Fibroblast of villous mesenchyme (primary cell): Measurements from ENCODE around the gene GAD1. TPM values are rescaled to one million over a fixed set of nuclear protein-coding genes. Genes with fewer than 3 reads are reported as not detected.

ENCODE experiments used
- DNase-seq: peaks from one replicate; pipeline ENCODE4 v3.0.0-alpha.2; 2010; ENCODE audit warnings: low read depth
- H3K4me3 ChIP-seq: 2 replicates; pipeline ENCODE4 v1.5.1; 2011; ENCODE audit warnings: low read depth, mild to moderate bottlenecking, low read length
- total RNA-seq: library from RNA; depleted of rRNA; stranded (reverse); fragments of >200 nt; gene quantifications from 2 replicates; pipeline ENCODE4 v1.2.3, GENCODE V29; 2012
- TF ChIP-seq, protein P1 (sequence below): IDR thresholded peaks from 2 replicates; pipeline ENCODE4 v1.5.1; 2012; ENCODE audit warnings: low read depth, mild to moderate bottlenecking, low read length; ENCODE audit not compliant: insufficient read depth

GAD1 gene
- total RNA-seq, 1 donor = not detected

- TF ChIP-seq, protein P1, sequence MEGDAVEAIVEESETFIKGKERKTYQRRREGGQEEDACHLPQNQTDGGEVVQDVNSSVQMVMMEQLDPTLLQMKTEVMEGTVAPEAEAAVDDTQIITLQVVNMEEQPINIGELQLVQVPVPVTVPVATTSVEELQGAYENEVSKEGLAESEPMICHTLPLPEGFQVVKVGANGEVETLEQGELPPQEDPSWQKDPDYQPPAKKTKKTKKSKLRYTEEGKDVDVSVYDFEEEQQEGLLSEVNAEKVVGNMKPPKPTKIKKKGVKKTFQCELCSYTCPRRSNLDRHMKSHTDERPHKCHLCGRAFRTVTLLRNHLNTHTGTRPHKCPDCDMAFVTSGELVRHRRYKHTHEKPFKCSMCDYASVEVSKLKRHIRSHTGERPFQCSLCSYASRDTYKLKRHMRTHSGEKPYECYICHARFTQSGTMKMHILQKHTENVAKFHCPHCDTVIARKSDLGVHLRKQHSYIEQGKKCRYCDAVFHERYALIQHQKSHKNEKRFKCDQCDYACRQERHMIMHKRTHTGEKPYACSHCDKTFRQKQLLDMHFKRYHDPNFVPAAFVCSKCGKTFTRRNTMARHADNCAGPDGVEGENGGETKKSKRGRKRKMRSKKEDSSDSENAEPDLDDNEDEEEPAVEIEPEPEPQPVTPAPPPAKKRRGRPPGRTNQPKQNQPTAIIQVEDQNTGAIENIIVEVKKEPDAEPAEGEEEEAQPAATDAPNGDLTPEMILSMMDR = no peak
- H3K4me3 ChIP-seq = no peak overlapping the region
- no peak for DNase-seq
Observed at GRCh38 chr2:170822290-170823087, 5.8 kb downstream of the GAD1 start.

DNA sequence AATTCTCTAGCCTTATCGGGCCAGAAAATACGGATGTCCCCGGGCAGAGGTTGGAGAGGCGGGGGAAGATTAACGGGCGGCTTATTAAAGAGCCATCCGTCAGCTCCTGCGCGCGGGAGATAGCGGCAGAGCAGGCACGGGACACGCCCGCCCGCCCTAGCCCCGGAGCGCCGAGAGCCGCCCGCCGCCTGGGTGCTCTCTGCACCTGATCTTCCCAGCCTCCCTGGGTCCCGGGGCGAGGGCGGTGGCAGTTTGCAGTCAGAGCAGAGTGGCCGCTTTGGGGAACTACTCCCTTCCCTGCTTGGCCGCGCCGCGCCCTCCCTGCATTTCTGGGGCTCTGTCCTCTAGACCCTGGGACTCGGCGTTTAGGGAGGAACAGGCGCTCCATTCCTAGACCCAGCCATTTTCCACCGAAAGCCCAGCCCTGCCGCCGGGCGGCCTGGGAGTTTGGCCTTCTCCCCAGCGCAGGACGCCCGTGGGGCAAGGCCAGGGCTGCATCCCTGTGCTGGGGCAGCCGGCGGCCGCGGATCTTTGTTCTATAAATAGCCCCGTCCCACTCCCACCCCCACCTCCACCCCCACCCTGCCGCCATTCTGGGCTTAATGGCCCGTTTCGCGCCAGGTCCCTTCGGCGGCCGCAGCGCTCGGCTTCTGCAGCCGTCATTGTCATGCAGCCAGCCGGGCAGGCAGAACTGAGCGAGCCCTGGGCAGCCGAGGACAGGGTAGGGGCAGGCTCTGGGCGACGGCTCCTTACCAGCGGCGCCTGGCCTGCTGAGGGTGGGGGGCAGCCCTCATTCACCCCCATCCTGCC is 6.6 kb downstream of the GAD1 start:
- no peak overlapping the region for H3K4me3 ChIP-seq
- DNase-seq = no peak
- TF ChIP-seq, protein P1 = no peak

DNA sequence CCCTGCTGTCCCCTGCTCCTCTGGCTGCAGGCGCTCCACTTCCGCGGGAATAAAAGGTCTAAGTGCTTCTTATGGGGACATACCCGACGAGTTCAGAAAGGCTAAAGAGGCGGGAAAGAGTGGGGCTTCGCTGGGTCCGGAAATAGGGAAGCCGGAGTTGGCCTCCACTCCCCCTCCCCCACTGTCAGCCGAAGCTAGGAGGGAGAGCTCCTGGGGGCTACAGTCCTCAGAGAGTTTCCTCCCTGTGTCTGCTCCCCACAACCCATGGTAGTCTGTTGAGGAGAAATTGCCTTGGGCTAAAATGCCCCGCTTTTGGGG is 7.2 kb downstream of the GAD1 start:
- TF ChIP-seq, protein P1 = no peak
- no peak for DNase-seq
- H3K4me3 ChIP-seq = no peak overlapping the region

DNA sequence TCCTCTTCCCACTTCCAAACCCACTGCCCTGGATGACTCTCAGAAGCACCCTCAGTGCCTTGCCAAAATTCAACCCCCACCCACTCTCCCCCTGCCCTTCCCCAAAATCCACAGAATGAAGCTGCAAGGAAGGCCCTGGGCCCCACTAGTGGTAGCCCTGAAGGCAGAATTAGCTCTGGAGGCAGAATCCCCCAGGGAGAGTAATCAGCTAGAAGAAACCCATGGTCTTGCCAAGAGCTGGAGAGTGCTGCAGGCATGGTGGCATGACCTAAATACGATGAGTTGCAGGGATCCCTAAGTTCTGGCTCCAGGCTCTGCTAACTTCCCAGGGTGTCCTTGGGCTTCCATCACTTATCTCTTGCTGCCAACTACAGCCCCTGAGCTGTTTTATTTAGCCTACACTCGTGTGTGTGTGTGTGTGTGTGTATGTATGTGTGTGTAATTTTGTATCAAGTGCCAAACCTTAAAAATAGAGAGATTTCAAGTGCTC is 7.9 kb downstream of the GAD1 start:
- no peak overlapping the region for H3K4me3 ChIP-seq
- TF ChIP-seq, protein P1 = no peak
- DNase-seq = no peak

DNA sequence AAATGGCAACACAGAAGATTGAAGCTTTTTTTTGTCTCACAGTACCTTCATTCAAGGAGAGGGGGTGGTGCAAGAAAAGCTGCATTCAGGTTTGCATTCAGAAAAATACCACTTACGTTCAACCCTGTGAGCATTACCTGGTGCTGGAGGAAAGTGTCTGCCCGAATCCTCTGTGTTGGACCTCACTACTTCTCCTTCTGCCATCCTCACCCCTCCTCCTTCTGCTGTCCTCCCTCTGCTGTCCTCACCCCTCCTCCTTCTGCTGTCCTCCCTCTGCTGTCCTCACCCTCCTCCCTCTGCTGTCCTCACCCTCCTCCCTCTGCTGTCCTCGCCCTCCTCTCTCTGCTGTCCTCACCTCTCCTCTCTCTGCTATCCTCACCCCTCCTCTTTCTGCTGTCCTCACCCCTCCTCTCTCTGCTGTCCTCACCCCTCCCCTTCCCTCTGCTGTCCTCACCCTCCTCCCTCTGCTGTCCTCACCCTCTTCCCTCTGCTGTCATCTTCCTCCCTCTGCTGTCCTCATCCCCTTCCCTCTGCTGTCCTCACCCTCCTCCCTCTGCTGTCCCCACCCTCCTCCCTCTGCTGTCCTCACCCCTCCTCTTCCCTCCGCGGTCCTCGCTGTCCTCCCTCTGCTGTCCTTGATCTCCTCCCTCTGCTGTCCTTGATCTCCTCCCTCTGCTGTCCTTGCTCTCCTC is 11.3 kb downstream of the GAD1 start:
- DNase-seq = no peak
- no peak overlapping the region for H3K4me3 ChIP-seq
- TF ChIP-seq, protein P1 = no peak

- no peak for DNase-seq
- no peak overlapping the region for H3K4me3 ChIP-seq
Observed at GRCh38 chr2:170828533-170828916, 11.8 kb downstream of the GAD1 start.

More at GRCh38 chr2:170828533-170828916, 11.8 kb downstream of the GAD1 start:
- TF ChIP-seq, protein P1 = no peak
